Tibial nerve (tissue), 3 donors: ENCODE results near the gene PRRT1.

Experiments used
- CTCF ChIP-seq, 5 experiments: fragments of 200-600 bp in 3 of 5; fragments of 450-650 bp in 2 of 5; sonication (generic) in 3 of 5; IDR thresholded peaks; one replicate each; pipeline ENCODE4 v1.5.1; 2016 to 2019; ENCODE audit warnings: antibody characterized with exemption in 5 of 5, mild to moderate bottlenecking in 3 of 5, moderate library complexity in 2 of 5
- POLR2A ChIP-seq, 2 donors: fragments of 450-650 bp; IDR thresholded peaks; one replicate each; pipeline ENCODE4 v1.6.1; 2017; ENCODE audit warnings: antibody characterized with exemption in 2 of 2, mild to moderate bottlenecking in 2 of 2, moderate library complexity in 2 of 2

DNA sequence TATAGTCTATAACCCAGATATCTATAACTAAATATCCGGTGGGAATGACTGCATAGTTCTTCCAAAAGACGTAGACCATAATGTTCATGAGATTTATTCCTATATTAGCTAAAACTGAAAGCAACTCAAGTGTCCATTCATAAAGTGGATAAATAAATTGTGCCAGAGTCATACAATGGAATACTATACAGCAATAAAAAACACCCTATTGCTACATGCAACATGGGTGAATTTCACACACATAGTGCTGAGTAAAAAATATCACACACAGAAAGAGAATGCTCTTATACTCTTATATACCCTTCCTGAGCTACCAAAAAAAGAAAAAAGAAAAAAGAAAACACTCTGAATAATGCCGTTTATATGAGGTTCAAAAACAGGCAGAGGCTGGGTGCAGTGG lies 49.5 kb downstream of the PRRT1 start:
- TF ChIP-seq CTCF (IDR thresholded peaks at IDR 0.05) (no peak), POLR2A (IDR thresholded peaks at IDR 0.05) (no peak)
